Transverse colon (tissue), 4 donors: ENCODE measurements around the gene SERGEF.
A peak's percentile ranks its signal among the peaks of the same experiment; 100 is the strongest.

Experiments used
- CTCF ChIP-seq, 5 experiments: fragments of 200-600 bp in 3 of 5; fragments of 450-650 bp in 2 of 5; sonication (generic) in 3 of 5; IDR thresholded peaks; 1 replicate in 2 of 5; 2 replicates in 3 of 5; pipeline ENCODE4 v1.5.1; 2016 to 2017; ENCODE audit warnings: antibody characterized with exemption in 5 of 5, inconsistent platforms in 3 of 5, mild to moderate bottlenecking in 2 of 5, moderate library complexity in 1 of 5
- EP300 ChIP-seq: sonication (generic); formaldehyde crosslinking; IDR thresholded peaks from one replicate; pipeline ENCODE4 v1.6.1; 2017; ENCODE audit warnings: antibody characterized with exemption, low read depth
- POLR2A ChIP-seq: fragments of 450-650 bp; IDR thresholded peaks from one replicate; pipeline ENCODE4 v1.6.1; 2016; ENCODE audit warnings: antibody characterized with exemption, mild to moderate bottlenecking, moderate library complexity
- POLR2AphosphoS5 ChIP-seq, 3 donors: sonication (generic); formaldehyde crosslinking; IDR thresholded peaks; one replicate each; pipeline ENCODE4 v1.6.1; 2016; ENCODE audit warnings: antibody characterized with exemption in 3 of 3

- TF ChIP-seq EP300 (no peak), CTCF (IDR thresholded peaks at IDR 0.05) (peak in 1 of 5 experiments; percentile 13), POLR2A (no peak), POLR2AphosphoS5 (IDR thresholded peaks at IDR 0.05) (no peak)
Measured at GRCh38 chr11:17827006-17827405, 185.8 kb downstream of the SERGEF start.
